Measurements from ENCODE around the gene FUBP1. TPM values are rescaled to one million over a fixed set of nuclear protein-coding genes. Genes with fewer than 3 reads are reported as not detected.

FUBP1 gene
- total RNA-seq, 4 donors from 2014 or later = 48.2 to 86.8 (median 51.1) TPM

- H3K4me3 ChIP-seq = peak overlapping the region; percentile 62 to 68 (median 68)
- H3K27ac ChIP-seq (replicated peaks in 1 of 4) = peak overlapping the region; percentile 34 to 90 (median 74)
- no peak for DNase-seq (ENCODE audit: extremely low spot score)
- intact Hi-C loops (cut with DNase I) = loop anchor here (5.0 kb wide), 1 partner anchor 37 kb away; the partner anchor contains the start of gene GIPC2
- peaks cover 26 to 59% (median 52%) of the 10 kb centered on the region in 4 donors for H3K4me1 ChIP-seq
- no peaks in the 10 kb centered on the region for H3K27me3 ChIP-seq
- peaks cover 8 to 21% (median 15%) of the 10 kb centered on the region in 4 donors for H3K36me3 ChIP-seq
- H3K9me3 ChIP-seq = no peaks in the 10 kb centered on the region
- no peak for TF ChIP-seq POLR2A (IDR thresholded peaks at IDR 0.05; ENCODE audit: low read depth)
- no peak for TF ChIP-seq POLR2AphosphoS5 (IDR thresholded peaks at IDR 0.05)
- TF ChIP-seq, protein P1, sequence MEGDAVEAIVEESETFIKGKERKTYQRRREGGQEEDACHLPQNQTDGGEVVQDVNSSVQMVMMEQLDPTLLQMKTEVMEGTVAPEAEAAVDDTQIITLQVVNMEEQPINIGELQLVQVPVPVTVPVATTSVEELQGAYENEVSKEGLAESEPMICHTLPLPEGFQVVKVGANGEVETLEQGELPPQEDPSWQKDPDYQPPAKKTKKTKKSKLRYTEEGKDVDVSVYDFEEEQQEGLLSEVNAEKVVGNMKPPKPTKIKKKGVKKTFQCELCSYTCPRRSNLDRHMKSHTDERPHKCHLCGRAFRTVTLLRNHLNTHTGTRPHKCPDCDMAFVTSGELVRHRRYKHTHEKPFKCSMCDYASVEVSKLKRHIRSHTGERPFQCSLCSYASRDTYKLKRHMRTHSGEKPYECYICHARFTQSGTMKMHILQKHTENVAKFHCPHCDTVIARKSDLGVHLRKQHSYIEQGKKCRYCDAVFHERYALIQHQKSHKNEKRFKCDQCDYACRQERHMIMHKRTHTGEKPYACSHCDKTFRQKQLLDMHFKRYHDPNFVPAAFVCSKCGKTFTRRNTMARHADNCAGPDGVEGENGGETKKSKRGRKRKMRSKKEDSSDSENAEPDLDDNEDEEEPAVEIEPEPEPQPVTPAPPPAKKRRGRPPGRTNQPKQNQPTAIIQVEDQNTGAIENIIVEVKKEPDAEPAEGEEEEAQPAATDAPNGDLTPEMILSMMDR (IDR thresholded peaks at IDR 0.05) = no peak
- no peak for TF ChIP-seq EP300 (IDR thresholded peaks at IDR 0.05)
- WGBS = 55% methylated on average over 3 of the region's 3 CpGs
Measured at GRCh38 chr1:78009836-78010235, 31.0 kb upstream of the FUBP1 start.

DNA sequence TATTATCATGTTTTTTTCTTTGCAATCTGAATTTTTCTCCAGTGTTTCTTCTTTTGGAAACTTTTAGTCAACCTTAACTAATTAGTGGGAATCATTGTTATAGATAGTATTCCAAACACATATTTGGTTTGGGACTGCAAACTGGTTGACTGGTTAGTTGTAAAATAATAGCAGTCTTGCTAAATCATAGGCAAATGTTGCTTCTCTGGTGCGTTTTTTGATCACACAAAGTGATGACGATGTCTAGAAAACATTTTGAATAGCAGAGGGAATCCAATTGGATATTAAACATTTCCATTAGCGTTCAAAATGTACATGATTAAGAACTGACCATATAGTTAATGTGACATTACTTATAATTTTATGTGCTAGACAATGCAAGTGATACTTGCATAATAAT, 30.4 kb upstream of the FUBP1 start:
- intact Hi-C loops (cut with DNase I) = loop anchor here (5.0 kb wide), 1 partner anchor 38 kb away; the partner anchor contains the start of gene GIPC2
- WGBS = 77% methylated on average over 3 of the region's 3 CpGs
- H3K36me3 ChIP-seq = peaks cover 4 to 15% (median 9%) of the 10 kb centered on the region in 4 donors
- H3K4me3 ChIP-seq = peak overlapping the region; percentile 62 to 68 (median 68)
- no peak for DNase-seq (ENCODE audit: extremely low spot score)
- H3K27ac ChIP-seq (replicated peaks in 1 of 4) = peak overlapping the region; percentile 34 to 90 (median 74)
- peaks cover 20 to 53% (median 47%) of the 10 kb centered on the region in 4 donors for H3K4me1 ChIP-seq
- TF ChIP-seq EP300 (IDR thresholded peaks at IDR 0.05) = no peak
- no peak for TF ChIP-seq POLR2A (IDR thresholded peaks at IDR 0.05; ENCODE audit: low read depth)
- TF ChIP-seq, protein P1 (IDR thresholded peaks at IDR 0.05) = no peak
- TF ChIP-seq POLR2AphosphoS5 (IDR thresholded peaks at IDR 0.05) = no peak
- H3K9me3 ChIP-seq = no peaks in the 10 kb centered on the region
- H3K27me3 ChIP-seq = no peaks in the 10 kb centered on the region

DNA sequence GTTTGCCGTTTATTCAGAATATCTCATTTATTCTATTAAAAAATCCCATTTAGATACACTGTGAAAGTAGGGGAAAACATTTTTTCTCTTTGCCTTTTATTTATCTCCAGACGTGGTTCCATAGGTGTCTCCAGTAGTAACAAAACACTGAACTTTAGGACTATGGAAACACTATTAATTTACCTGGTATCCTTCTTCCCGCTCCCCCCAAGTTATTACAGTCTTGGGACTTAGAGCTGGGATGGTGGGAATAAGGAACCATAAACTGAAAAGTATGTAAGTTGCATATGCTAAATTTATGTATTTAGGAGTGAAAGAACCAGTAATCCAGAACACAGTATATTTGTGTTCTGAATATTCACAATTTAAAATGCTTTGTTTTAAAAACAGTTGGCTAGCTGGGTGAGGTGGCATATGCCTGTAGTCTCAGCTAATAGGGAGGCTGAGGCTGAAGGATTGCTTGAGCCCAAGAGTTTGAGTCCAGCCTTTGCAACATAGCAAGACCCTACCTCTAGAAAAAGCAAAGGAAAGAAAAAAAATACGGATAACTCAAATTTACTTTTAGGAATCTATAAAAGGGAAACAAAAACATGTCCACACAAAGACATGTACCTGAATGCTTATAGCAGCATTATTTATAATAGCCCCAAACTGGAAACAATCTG, 28.9 kb upstream of the FUBP1 start:
- H3K9me3 ChIP-seq = no peaks in the 10 kb centered on the region
- WGBS = 67% methylated on average over 4 of the region's 4 CpGs
- no peak for DNase-seq (ENCODE audit: extremely low spot score)
- H3K4me1 ChIP-seq = peaks cover 24 to 56% (median 54%) of the 10 kb centered on the region in 4 donors
- intact Hi-C loops (cut with DNase I) = loop anchor here (5.0 kb wide), 1 partner anchor 39 kb away; the partner anchor contains the start of gene GIPC2
- H3K27ac ChIP-seq (replicated peaks in 1 of 4) = peak overlapping the region; percentile 88 to 93 (median 89)
- no peak for TF ChIP-seq POLR2AphosphoS5 (IDR thresholded peaks at IDR 0.05)
- TF ChIP-seq EP300 (IDR thresholded peaks at IDR 0.05) = no peak
- TF ChIP-seq POLR2A (IDR thresholded peaks at IDR 0.05; ENCODE audit: low read depth) = no peak
- TF ChIP-seq, protein P1 (IDR thresholded peaks at IDR 0.05) = no peak
- H3K4me3 ChIP-seq = peak overlapping the region; percentile 62 to 68 (median 68)
- H3K36me3 ChIP-seq = peaks cover 0 to under 1% (median under 1%) of the 10 kb centered on the region in 4 donors
- H3K27me3 ChIP-seq = no peaks in the 10 kb centered on the region

- Histone ChIP-seq H3K4me3 (peak overlapping the region; percentile 62 to 68 (median 68)), H3K9me3 (no peaks in the 10 kb centered on the region), H3K36me3 (no peaks in the 10 kb centered on the region), H3K4me1 (peaks cover 24 to 55% (median 52%) of the 10 kb centered on the region in 4 donors), H3K27me3 (no peaks in the 10 kb centered on the region), H3K27ac (replicated peaks in 1 of 4) (peak overlapping the region; percentile 88 to 93 (median 89))
- DNase-seq (ENCODE audit: extremely low spot score) = no peak
- intact Hi-C loops (cut with DNase I) = loop anchor here (5.0 kb wide), 1 partner anchor 41 kb away; the partner anchor contains the start of gene GIPC2
- TF ChIP-seq POLR2AphosphoS5 (IDR thresholded peaks at IDR 0.05) = no peak
- TF ChIP-seq EP300 (IDR thresholded peaks at IDR 0.05) = no peak
- TF ChIP-seq, protein P1 (IDR thresholded peaks at IDR 0.05) = no peak
- no peak for TF ChIP-seq POLR2A (IDR thresholded peaks at IDR 0.05; ENCODE audit: low read depth)
Measured at GRCh38 chr1:78006521-78006920, 27.6 kb upstream of the FUBP1 start.

Measured in esophagus muscularis mucosa (tissue), 4 donors.